Tibial nerve (tissue), 4 donors: Measurements from ENCODE around the gene BCL2.

Experiments
- EP300 ChIP-seq, 2 donors: sonication (generic); formaldehyde crosslinking; IDR thresholded peaks; one replicate each; pipeline ENCODE4 v1.6.1; 2017; ENCODE audit warnings: antibody characterized with exemption in 2 of 2, mild to moderate bottlenecking in 1 of 2
- POLR2A ChIP-seq, 2 donors: fragments of 450-650 bp; IDR thresholded peaks; one replicate each; pipeline ENCODE4 v1.6.1; 2017; ENCODE audit warnings: antibody characterized with exemption in 2 of 2, mild to moderate bottlenecking in 2 of 2, moderate library complexity in 2 of 2
- TF ChIP-seq, protein P1 (sequence below), 5 experiments: fragments of 200-600 bp in 3 of 5; fragments of 450-650 bp in 2 of 5; sonication (generic) in 3 of 5; IDR thresholded peaks; one replicate each; pipeline ENCODE4 v1.5.1; 2016 to 2019; ENCODE audit warnings: antibody characterized with exemption in 5 of 5, mild to moderate bottlenecking in 3 of 5, moderate library complexity in 2 of 5

GRCh38 chr18:63210521-63210920 lies 109.0 kb downstream of the BCL2 start:
- TF ChIP-seq POLR2A (IDR thresholded peaks at IDR 0.05): no peak
- TF ChIP-seq, protein P1, sequence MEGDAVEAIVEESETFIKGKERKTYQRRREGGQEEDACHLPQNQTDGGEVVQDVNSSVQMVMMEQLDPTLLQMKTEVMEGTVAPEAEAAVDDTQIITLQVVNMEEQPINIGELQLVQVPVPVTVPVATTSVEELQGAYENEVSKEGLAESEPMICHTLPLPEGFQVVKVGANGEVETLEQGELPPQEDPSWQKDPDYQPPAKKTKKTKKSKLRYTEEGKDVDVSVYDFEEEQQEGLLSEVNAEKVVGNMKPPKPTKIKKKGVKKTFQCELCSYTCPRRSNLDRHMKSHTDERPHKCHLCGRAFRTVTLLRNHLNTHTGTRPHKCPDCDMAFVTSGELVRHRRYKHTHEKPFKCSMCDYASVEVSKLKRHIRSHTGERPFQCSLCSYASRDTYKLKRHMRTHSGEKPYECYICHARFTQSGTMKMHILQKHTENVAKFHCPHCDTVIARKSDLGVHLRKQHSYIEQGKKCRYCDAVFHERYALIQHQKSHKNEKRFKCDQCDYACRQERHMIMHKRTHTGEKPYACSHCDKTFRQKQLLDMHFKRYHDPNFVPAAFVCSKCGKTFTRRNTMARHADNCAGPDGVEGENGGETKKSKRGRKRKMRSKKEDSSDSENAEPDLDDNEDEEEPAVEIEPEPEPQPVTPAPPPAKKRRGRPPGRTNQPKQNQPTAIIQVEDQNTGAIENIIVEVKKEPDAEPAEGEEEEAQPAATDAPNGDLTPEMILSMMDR (IDR thresholded peaks at IDR 0.05): no peak
- TF ChIP-seq EP300 (IDR thresholded peaks at IDR 0.05): no peak
